HG02642 (cell line): ENCODE data around the gene FOXM1.
A peak's percentile ranks its signal among the peaks of the same experiment; 100 is the strongest.
"Not testable (repeated sequence)": the region's sequence is repeated elsewhere in the genome, so short reads cannot be mapped to it uniquely, and the experiment has no call there.

ENCODE experiments used
- ATAC-seq: cut with Tn5 transposase; IDR thresholded peaks from one replicate; pipeline ENCODE4 v1.9.1; 2021; ENCODE audit warnings: mild to moderate bottlenecking; ENCODE audit not compliant: unreplicated experiment, poor library complexity

The FOXM1 gene

DNA sequence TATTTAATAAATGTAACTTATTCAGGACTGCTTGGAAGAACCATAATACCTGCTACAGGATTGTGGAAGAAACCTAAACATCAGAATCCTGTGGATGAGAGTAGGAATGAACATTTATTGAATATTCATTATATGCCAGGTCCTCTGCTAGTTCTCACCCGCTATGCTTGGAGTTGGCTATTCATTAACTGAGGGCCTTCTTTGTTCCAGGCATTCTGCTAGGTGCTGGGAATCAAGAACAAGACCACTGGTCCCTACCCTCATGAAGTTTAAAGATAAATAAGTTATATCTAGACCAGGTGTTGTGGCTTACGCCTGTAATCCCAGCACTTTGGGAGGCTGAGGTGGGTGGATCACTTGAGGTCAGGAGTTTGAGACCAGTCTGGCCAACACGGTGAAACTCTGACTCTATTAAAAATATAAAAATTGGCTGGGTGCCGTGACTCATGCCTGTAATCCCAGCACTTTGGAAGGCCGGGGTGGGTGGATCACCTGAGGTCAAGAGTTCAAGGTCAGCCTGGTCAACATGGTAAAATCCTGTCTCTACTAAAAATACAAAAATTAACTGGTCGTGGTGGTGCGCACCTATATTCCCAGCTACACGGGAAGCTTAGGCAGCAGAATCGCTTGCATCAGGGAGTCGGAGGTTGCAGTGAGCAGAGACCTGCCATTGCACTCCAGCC is 9.9 kb upstream of the FOXM1 start:
- no peak for ATAC-seq

- ATAC-seq, result no peak
Observed at GRCh38 chr12:2884810-2885209, 7.8 kb upstream of the FOXM1 start.

- no peak for ATAC-seq
Observed at GRCh38 chr12:2879853-2880252, 2.9 kb upstream of the FOXM1 start.

DNA sequence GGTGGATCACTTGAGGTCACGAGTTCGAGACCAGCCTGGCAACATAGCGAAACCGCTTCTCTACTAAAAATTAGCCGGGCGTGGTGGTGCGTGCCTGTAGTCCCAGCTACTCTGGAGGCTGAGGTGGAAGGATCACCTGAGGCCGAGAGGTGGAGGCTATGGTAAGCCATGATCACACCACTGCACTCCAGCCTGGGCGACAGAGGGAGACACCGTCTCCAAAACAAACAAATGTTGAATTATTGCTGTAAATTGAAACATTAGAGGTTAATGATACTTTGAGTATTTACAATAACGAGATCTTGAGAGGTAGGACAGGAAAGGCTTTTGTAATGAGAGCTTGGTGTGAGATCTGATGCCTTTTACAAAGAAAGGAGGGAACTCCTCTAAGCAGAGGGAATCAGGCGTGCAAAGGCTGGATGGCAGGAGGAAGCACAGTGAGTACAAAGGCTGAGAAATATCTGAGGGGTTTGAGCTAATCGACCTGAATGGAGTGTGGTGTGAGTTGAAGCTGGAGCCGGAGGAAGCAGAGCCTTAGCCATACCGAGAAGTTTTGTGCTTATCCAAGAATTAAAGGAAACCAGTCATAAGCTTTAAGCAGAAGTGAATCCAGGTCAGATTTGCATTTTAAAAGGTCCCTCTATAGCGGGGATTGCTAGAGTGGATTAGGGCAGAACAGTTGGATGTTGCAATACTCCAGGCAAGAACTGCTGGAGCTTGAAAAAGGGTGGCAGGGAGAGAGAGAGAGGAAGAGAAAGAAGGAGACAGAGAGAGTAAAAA is 1.2 kb upstream of the FOXM1 start:
- ATAC-seq, result no peak

- ATAC-seq, result peak; percentile 43
Observed at GRCh38 chr12:2876431-2877046, 435 bp downstream of the FOXM1 start.

DNA sequence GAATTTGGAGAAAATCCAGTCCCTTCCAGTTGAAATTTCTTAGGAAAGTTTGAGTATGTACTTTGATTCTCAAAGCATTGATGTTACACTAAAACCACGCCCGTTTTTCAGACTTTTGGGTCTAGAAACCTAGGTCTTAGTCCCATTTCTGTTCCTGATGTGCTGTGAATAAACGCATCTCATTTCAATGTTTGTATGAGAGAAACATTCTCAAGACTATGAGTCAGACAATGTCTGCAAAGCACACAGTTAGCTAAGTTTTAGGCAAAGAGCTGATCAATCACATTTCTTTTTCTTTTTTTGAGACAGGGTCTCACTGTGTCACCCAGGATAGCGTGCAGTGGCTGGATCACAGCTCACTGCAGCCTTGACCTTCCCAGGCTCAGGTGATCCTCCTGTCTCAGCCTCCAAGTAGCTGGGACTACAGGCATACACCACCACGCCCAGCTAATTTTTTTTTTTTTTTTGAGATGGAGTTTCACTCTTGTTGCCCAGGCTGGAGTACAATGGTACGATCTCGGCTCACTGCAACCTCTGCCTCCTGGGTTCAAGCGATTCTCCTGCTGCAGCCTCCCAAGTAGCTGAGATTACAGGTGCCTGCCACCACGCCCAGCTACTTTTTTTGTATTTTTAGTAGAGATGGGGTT is 7.9 kb downstream of the FOXM1 start:
- not testable (repeated sequence) for ATAC-seq

GRCh38 chr12:2864198-2864597 is 12.8 kb downstream of the FOXM1 start:
- ATAC-seq, result no peak

GRCh38 chr12:2863402-2863801 is 13.6 kb downstream of the FOXM1 start:
- ATAC-seq, result not testable (repeated sequence)

DNA sequence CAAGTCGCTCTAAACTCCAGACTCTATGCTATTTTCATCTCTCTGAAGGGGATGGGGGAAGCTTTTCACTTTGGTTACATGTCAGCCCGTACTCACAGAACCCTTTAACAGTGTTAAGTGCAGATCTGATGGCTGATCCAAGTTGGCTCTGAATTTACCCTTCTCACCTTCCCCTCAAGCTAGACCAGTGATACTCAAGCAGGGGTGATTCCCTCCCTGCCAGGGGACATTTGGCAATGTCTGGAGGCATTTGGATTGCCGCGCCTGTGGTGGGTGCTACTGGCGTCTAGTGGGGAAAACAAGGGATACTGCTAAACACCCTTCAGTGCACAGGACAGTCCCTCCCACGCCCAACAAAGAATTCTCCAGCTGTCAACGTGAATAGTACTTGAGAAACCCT is 14.1 kb downstream of the FOXM1 start:
- ATAC-seq, result no peak

GRCh38 chr12:2860170-2860569 is 16.8 kb downstream of the FOXM1 start:
- no peak for ATAC-seq

DNA sequence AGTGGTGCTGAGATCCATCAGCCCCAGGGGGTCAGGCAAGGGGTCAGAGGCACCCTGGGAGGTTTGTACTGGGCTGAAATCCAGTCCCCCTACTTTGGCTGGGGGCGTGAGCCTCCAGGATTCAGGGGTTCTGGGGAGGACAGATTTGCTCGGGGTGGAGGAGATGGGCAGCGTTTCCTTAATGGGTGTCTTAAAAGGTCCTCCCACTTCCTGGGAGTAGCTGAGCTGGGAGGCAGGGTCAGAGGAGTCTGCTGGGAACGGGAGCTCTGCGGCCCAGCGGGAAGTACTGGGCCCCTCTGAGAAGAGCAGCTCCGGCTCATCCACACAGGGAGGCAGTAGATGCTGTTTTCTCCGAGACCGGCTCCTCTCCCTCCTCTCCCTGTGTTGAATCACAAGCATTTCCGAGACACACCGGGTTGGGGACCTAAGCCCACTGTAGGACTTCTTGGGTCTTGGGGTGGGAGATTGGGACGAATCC is 18.0 kb downstream of the FOXM1 start:
- no peak for ATAC-seq

GRCh38 chr12:2858334-2858733 is 18.6 kb downstream of the FOXM1 start:
- ATAC-seq, result no peak

DNA sequence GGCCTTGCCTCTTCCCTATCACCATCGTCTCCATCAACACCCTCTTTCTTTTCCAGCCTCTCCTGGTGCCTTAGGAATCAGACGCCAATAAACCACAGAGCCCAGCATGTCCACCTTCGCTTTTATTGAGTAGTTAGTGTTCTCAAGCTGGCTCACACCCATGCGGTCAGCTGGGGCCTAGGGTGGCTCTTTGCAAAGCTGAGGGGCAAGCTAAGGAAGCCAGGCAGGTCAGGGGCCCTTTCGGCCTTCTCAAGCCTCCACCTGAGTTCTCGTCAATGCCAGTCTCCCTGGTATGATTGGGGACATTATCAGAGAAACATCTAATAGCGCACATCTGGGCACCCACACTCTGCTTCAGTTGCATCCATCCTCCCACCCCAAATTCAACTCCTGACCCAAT is 19.4 kb downstream of the FOXM1 start:
- ATAC-seq, result no peak

- no peak for ATAC-seq
Observed at GRCh38 chr12:2857021-2857431, 19.9 kb downstream of the FOXM1 start, which contains the start of gene TEX52. Gene TEX52 (minus strand): TSS chr12:2857039. CDS start chr12:2857026, 13 bp downstream.

DNA sequence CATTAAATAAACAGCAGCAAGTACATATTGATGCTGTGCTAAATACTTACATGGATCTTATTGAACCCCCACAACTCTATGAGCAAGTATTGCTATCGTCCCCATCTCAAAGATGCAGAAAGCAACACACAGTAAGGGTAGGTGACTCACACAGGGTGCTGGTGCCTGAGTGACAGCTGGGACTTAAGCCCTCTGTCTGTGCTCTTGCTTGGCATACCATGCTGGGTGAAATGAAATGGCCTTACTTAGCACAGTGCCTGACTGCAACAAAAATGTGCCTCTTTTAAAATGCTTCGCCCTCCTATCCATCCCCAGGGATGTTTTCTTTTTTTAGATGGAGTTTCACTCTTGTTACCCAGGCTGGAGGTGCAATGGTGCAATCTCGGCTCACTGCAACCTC is 20.9 kb downstream of the FOXM1 start:
- no peak for ATAC-seq

DNA sequence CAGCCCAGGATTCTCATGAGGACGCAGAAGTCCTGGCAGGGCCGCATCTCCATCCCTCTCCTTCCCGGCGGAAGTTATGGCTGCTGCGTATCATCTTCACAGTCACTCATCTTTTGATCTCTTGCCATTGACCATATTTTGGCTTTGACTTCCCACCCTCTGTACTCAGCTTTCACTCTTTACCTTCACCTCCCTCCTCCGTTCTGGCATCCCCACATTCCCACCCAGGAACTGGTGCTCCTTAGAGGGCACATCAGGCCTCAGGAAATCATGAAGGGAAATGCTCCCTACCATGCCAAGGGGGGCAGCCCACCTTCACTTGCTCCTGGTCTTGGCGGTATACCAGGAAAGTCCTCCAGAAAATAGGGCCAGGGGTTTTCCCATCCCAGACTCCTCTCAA is 21.4 kb downstream of the FOXM1 start:
- no peak for ATAC-seq

DNA sequence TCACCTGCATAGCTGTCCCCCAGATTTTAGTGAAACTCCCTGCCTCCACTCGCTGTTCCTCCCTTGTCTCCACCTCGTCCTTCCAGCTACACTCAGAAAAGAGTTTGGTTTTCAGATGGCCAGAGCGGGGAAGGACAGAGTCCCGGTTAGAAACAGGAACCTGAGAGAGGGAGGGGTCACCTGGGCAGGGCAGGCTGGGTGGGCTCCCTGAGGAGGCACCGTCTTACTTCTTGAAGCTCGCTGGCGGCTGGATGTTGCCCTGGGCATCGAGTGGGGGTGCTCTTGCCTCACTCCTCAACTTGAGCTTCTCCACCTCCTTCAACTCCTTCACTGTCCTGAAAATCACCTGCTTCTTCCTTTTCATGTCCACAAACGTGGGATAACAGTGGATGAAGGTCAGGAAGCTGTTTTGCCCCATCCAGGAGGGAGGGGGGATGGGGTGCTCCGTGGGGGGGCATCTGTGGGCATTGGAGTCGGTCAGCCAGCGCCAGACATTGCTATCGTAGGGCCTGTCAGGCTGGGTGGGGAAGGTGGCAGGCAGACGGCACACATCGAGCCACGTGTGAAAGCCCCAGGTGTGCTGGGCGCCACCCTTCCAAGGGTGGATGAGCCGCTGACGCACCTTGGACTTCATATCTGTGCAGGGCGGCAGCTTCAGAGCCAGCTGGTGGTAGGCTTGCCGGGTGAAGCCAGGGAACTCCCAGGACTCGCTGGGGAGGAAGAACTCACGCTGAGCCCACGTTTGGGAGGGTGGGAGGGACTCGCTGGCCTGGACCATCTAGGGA is 22.1 kb downstream of the FOXM1 start:
- ATAC-seq, result no peak

DNA sequence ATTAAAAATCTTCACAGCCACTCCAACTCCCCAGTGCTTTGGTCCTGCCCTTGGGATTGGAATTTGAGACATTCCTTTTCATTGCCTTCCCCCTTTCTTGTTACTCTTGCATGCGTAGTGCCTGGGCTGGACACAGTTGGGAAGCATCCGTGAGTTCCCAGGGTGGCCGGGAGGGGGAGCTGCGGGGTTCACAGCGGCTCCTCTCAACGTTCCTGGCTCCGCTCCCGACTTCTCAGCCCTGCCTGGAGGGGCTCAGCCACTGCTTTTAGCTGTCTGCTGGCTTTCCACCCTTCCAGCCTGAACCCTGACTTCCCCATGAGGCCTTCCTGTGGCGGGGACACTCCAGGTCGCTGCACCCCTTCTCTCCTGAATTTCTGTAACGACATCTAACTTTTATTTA is 23.3 kb downstream of the FOXM1 start:
- ATAC-seq, result no peak

DNA sequence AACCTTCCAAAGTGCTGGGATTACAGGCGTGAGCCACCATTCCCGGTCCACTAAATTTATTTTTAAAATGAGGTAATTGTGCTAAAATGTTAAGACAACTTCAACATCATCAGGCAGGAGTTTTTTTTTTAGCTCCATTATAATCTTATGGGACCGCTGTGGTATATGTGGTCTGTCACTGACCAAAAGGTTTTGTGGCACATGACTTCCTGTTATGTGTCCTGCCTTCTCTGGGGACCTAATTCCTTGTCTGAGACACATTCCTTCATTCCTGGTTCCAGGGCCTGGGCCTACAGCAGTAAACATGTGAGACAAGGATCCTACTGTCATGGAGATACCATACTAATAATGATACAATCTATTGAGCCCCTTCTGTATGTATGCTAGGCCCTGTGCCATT is 25.0 kb downstream of the FOXM1 start:
- ATAC-seq, result no peak

- ATAC-seq, result no peak
Observed at GRCh38 chr12:2845280-2845679, 31.7 kb downstream of the FOXM1 start.
